Measurements from ENCODE around the gene DNAAF1. TPM values are rescaled to one million over a fixed set of nuclear protein-coding genes. Genes with fewer than 3 reads are reported as not detected.

Gene DNAAF1
- total RNA-seq: not detected

GRCh38 chr16:84144859-84145639 is at the start of gene DNAAF1, which contains the start of gene HSDL1:
TSS of gene DNAAF1 (plus strand) at chr16:84145308. CDS start at chr16:84145441, 133 bp downstream.
TSS of gene HSDL1 (minus strand) at chr16:84145177. CDS start at chr16:84131321, 13,856 bp downstream.
- in situ Hi-C loops (cut with MboI; ENCODE audit: low pct_ligation_motif_present in 1 of 4, low pct_unique_long_range_greater_than_20kb in 1 of 4, low sequenced_read_pairs in 3 of 4): no loop called here
- peak in 1 of 3 donors; percentile 46 for TF ChIP-seq POLR2AphosphoS5 (IDR thresholded peaks at IDR 0.05)
- no peak for TF ChIP-seq CTCF (IDR thresholded peaks at IDR 0.05)
- H3K27ac ChIP-seq: peak within 1 kb of the TSS; percentile 81 to 89 (median 86)

GRCh38 chr16:84095466-84095865 is 49.6 kb upstream of the DNAAF1 start:
- no peak for TF ChIP-seq POLR2AphosphoS5 (IDR thresholded peaks at IDR 0.05)
- no peak for TF ChIP-seq CTCF (IDR thresholded peaks at IDR 0.05)
- TF ChIP-seq EP300 (IDR thresholded peaks at IDR 0.05; ENCODE audit: low read depth): no peak
- no peak for TF ChIP-seq POLR2A (IDR thresholded peaks at IDR 0.05)
- no peaks in the 10 kb centered on the region for H3K9me3 ChIP-seq
- no peak for DNase-seq
- peaks cover 0 to 42% (median 21%) of the 10 kb centered on the region in 4 donors for H3K4me1 ChIP-seq
- intact Hi-C loops (cut with DNase I; ENCODE audit: low total_unique reads): no loop called here
- 65 to 82% methylated on average over 2 to 14 of the region's 14 CpGs for WGBS, 2 donors (ENCODE audit: low coverage in 1 of 2)
- peaks cover 0 to 38% (median 14%) of the 10 kb centered on the region in 4 donors for H3K36me3 ChIP-seq
- peak overlapping the region in 3 of 4 donors; percentile 57 to 72 (median 66) for H3K27ac ChIP-seq
- in situ Hi-C loops (cut with MboI; ENCODE audit: low pct_ligation_motif_present in 1 of 4, low pct_unique_long_range_greater_than_20kb in 1 of 4, low sequenced_read_pairs in 3 of 4): loop anchor here in 1 of 4 donors (10.0 to 25.0 kb wide), 2 partner anchors 89 to 392 kb away; partner anchors contain the start of gene TAF1C
- H3K27me3 ChIP-seq: no peaks in the 10 kb centered on the region
- H3K4me3 ChIP-seq: no peak overlapping the region

More at GRCh38 chr16:84144859-84145639, at the start of gene DNAAF1, which contains the start of gene HSDL1:
- peak within 1 kb of the TSS; percentile 91 to 99 (median 98) for H3K4me3 ChIP-seq
- no peaks in the 10 kb centered on the region for H3K27me3 ChIP-seq
- H3K36me3 ChIP-seq: no peaks in the 10 kb centered on the region
- peaks cover 3 to 14% (median 12%) of the 10 kb centered on the region in 4 donors for H3K4me1 ChIP-seq
- peak; percentile 94 for DNase-seq
- WGBS, 2 donors (ENCODE audit: low coverage in 1 of 2): 0 to 2% methylated on average over 1 to 64 of the region's 89 CpGs
- H3K9me3 ChIP-seq: no peaks in the 10 kb centered on the region
- intact Hi-C loops (cut with DNase I; ENCODE audit: low total_unique reads): no loop called here

- Histone ChIP-seq H3K4me1 (peaks cover 0 to 42% (median 21%) of the 10 kb centered on the region in 4 donors), H3K27ac (peak overlapping the region; percentile 51 to 72 (median 62)), H3K27me3 (no peaks in the 10 kb centered on the region), H3K9me3 (no peaks in the 10 kb centered on the region), H3K4me3 (no peak overlapping the region), H3K36me3 (peaks cover 0 to 36% (median 11%) of the 10 kb centered on the region in 4 donors)
- TF ChIP-seq POLR2AphosphoS5 (IDR thresholded peaks at IDR 0.05): peak in 2 of 3 donors; percentile 25 to 48
- no peak for TF ChIP-seq CTCF (IDR thresholded peaks at IDR 0.05)
- intact Hi-C loops (cut with DNase I; ENCODE audit: low total_unique reads): no loop called here
- in situ Hi-C loops (cut with MboI; ENCODE audit: low pct_ligation_motif_present in 1 of 4, low pct_unique_long_range_greater_than_20kb in 1 of 4, low sequenced_read_pairs in 3 of 4): loop anchor here in 1 of 4 donors (10.0 to 25.0 kb wide), 2 partner anchors 88 to 391 kb away; partner anchors contain the start of gene TAF1C
- peak; percentile 49 for DNase-seq
- WGBS, 2 donors (ENCODE audit: low coverage in 1 of 2): 50 to 71% methylated on average over 2 to 4 of the region's 4 CpGs
Observed at GRCh38 chr16:84096447-84097005, 48.6 kb upstream of the DNAAF1 start.

GRCh38 chr16:84098939-84099338 is 46.2 kb upstream of the DNAAF1 start:
- H3K27me3 ChIP-seq: no peaks in the 10 kb centered on the region
- in situ Hi-C loops (cut with MboI; ENCODE audit: low pct_ligation_motif_present in 1 of 4, low pct_unique_long_range_greater_than_20kb in 1 of 4, low sequenced_read_pairs in 3 of 4) (loop anchor here in 1 of 4 donors (10.0 to 25.0 kb wide), 2 partner anchors 86 to 388 kb away; partner anchors contain the start of gene TAF1C), intact Hi-C loops (cut with DNase I; ENCODE audit: low total_unique reads) (no loop called here)
- H3K36me3 ChIP-seq: peaks cover 0 to 25% (median 6%) of the 10 kb centered on the region in 4 donors
- peaks cover 6 to 43% (median 21%) of the 10 kb centered on the region in 4 donors for H3K4me1 ChIP-seq
- H3K4me3 ChIP-seq: no peak overlapping the region
- peak overlapping the region in 1 of 4 donors; percentile 10 for H3K27ac ChIP-seq
- H3K9me3 ChIP-seq: no peaks in the 10 kb centered on the region
- no peak for DNase-seq
- no peak for TF ChIP-seq CTCF (IDR thresholded peaks at IDR 0.05)
- WGBS, 2 donors (ENCODE audit: low coverage in 1 of 2): 94 to 97% methylated on average over 7 of the region's 7 CpGs

Measured in transverse colon (tissue), 4 donors.